H1 (cell line): Measurements from ENCODE around the gene SOX6. TPM values are rescaled to one million over a fixed set of nuclear protein-coding genes. Genes with fewer than 3 reads are reported as not detected.

Experiments
- CTCF ChIA-PET: fragments of 300-600 bp; sonication (Branson Sonifier 250); formaldehyde crosslinking; loops from one replicate; lab custom pipeline; 2021; ENCODE audit not compliant: partially characterized antibody; lab: Charles Lee
- POLR2A ChIA-PET: fragments of 300-600 bp; sonication (Branson Sonifier 250); formaldehyde crosslinking; loops from one replicate; lab custom pipeline; 2021; ENCODE audit warnings: inconsistent platforms; ENCODE audit not compliant: partially characterized antibody; lab: Charles Lee
- DNase-seq, 2 experiments: peaks; one replicate each; pipeline versions ENCODE4 v3.0.0 to v3.0.0-alpha.2; 2010 to 2022; ENCODE audit warnings: low spot score in 2 of 2, low read depth in 1 of 2, mixed read lengths in 1 of 2
- FAIRE-seq: peaks from 2 replicates; lab custom pipeline; 2011; peaks lifted over from hg19 to GRCh38; lab: Jason Lieb, UNC
- H2AFZ ChIP-seq: 2 replicates; pipeline ENCODE4 v1.8.1; 2012; ENCODE audit warnings: low read length, inconsistent platforms
- H2AK5ac ChIP-seq: 2 replicates; pipeline ENCODE4 v1.6.1; 2013; ENCODE audit warnings: low read depth, low read length
- H2BK120ac ChIP-seq: replicated peaks from 2 replicates; pipeline ENCODE3; 2013; ENCODE audit warnings: low read depth, low read length, inconsistent platforms
- H2BK12ac ChIP-seq: 2 replicates; pipeline ENCODE4 v1.6.1; 2013; ENCODE audit warnings: low read depth, low read length
- H2BK15ac ChIP-seq: 2 replicates; pipeline ENCODE4 v1.6.1; 2013; ENCODE audit warnings: low read length
- H2BK20ac ChIP-seq: 2 replicates; pipeline ENCODE4 v1.6.1; 2013; ENCODE audit warnings: low read length
- H2BK5ac ChIP-seq: 2 replicates; pipeline ENCODE4 v1.6.1; 2013; ENCODE audit warnings: low read depth, low read length
- H3K14ac ChIP-seq: 2 replicates; pipeline ENCODE4 v1.6.1; 2013; ENCODE audit warnings: inconsistent platforms; ENCODE audit not compliant: insufficient read length
- H3K18ac ChIP-seq: 2 replicates; pipeline ENCODE4 v1.6.1; 2013; ENCODE audit warnings: low read length; ENCODE audit errors: extremely low read depth
- H3K23ac ChIP-seq: 2 replicates; pipeline ENCODE4 v1.6.1; 2013; ENCODE audit warnings: inconsistent platforms; ENCODE audit not compliant: insufficient read length
- H3K23me2 ChIP-seq: 2 replicates; pipeline ENCODE4 v1.6.1; 2013; ENCODE audit warnings: low read depth, low read length
- H3K27ac ChIP-seq: 2 replicates; pipeline ENCODE4 v1.6.1; 2011; ENCODE audit warnings: low read depth, low read length, inconsistent platforms
- H3K27me3 ChIP-seq, 4 experiments: replicated peaks in 1 of 4; 1 replicate in 1 of 4; 2 replicates in 3 of 4; pipeline versions ENCODE4 v1.6.1 to v1.8.1; 2011 to 2013; ENCODE audit warnings: low read length in 3 of 4, mild to moderate bottlenecking in 3 of 4, inconsistent platforms in 2 of 4, mixed read lengths in 2 of 4, moderate library complexity in 1 of 4; ENCODE audit not compliant: control insufficient read depth in 3 of 4, insufficient read depth in 3 of 4; ENCODE audit errors: extremely low read depth in 1 of 4
- H3K36me3 ChIP-seq, 4 experiments: 2 replicates each; pipeline versions ENCODE4 v1.6.1 to v1.8.1; 2011 to 2013; ENCODE audit warnings: mild to moderate bottlenecking in 4 of 4, low read length in 3 of 4, moderate library complexity in 2 of 4, control low read depth in 1 of 4, inconsistent platforms in 1 of 4; ENCODE audit not compliant: insufficient read depth in 4 of 4, control insufficient read depth in 2 of 4
- H3K4ac ChIP-seq: replicated peaks from 2 replicates; pipeline ENCODE3; 2013; ENCODE audit warnings: low read length, low read depth, mixed read lengths, inconsistent platforms; ENCODE audit not compliant: insufficient read length
- H3K4me1 ChIP-seq, 4 experiments: replicated peaks in 1 of 4; 1 replicate in 1 of 4; 2 replicates in 3 of 4; pipeline versions ENCODE4 v1.6.1 to v1.8.1; 2011 to 2013; ENCODE audit warnings: low read length in 3 of 4, inconsistent platforms in 2 of 4, mixed read lengths in 1 of 4; ENCODE audit not compliant: insufficient read depth in 4 of 4, control insufficient read depth in 3 of 4
- H3K4me2 ChIP-seq, 2 experiments: 2 replicates each; pipeline versions ENCODE4 v1.6.1 to v1.8.1; 2011 to 2013; ENCODE audit warnings: low read depth in 2 of 2, low read length in 2 of 2, control low read depth in 1 of 2, inconsistent platforms in 1 of 2, mild to moderate bottlenecking in 1 of 2; ENCODE audit not compliant: insufficient read depth in 1 of 2
- H3K4me3 ChIP-seq, 4 experiments: fragments of 200-600, 300-600 bp in 1 of 4; sonication (generic), shearing (Covaris generic), sonication (Bioruptor Twin) in 1 of 4; 2 replicates each; pipeline versions ENCODE4 v1.5.1 to v1.8.1; 2011 to 2016; ENCODE audit warnings: low read length in 4 of 4, low read depth in 3 of 4, control low read depth in 2 of 4, inconsistent platforms in 2 of 4, mild to moderate bottlenecking in 2 of 4, mixed read lengths in 1 of 4, moderate library complexity in 1 of 4; ENCODE audit not compliant: insufficient read depth in 2 of 4; ENCODE audit errors: extremely low read depth in 1 of 4
- H3K56ac ChIP-seq: replicated peaks from 2 replicates; pipeline ENCODE3; 2013; ENCODE audit warnings: low read depth, mild to moderate bottlenecking, mixed read lengths, low read length, inconsistent platforms; ENCODE audit not compliant: insufficient read length
- H3K79me1 ChIP-seq: 2 replicates; pipeline ENCODE4 v1.6.1; 2013; ENCODE audit warnings: low read depth, low read length, control low read depth
- H3K79me2 ChIP-seq, 2 experiments: 2 replicates each; pipeline versions ENCODE4 v1.6.1 to v1.8.1; 2012 to 2013; ENCODE audit warnings: low read length in 2 of 2, mild to moderate bottlenecking in 2 of 2, inconsistent platforms in 1 of 2; ENCODE audit not compliant: insufficient read depth in 2 of 2, control insufficient read depth in 1 of 2
- H3K9ac ChIP-seq, 4 experiments: replicated peaks in 1 of 4; 1 replicate in 1 of 4; 2 replicates in 3 of 4; pipeline versions ENCODE4 v1.6.1 to v1.8.1; 2011 to 2013; ENCODE audit warnings: low read depth in 3 of 4, low read length in 3 of 4, control low read depth in 2 of 4, mild to moderate bottlenecking in 2 of 4, moderate library complexity in 2 of 4, inconsistent platforms in 1 of 4; ENCODE audit errors: extremely low read depth in 1 of 4
- H3K9me3 ChIP-seq, 2 experiments: 2 replicates each; pipeline versions ENCODE4 v1.6.1 to v1.8.1; 2012 to 2013; ENCODE audit warnings: mild to moderate bottlenecking in 2 of 2, moderate library complexity in 2 of 2, control low read depth in 1 of 2, inconsistent platforms in 1 of 2, low read depth in 1 of 2, low read length in 1 of 2, mixed read lengths in 1 of 2; ENCODE audit not compliant: insufficient read depth in 2 of 2
- H4K20me1 ChIP-seq, 2 experiments: replicated peaks in 1 of 2; 2 replicates each; pipeline versions ENCODE3 to v1.8.1; 2011 to 2013; ENCODE audit warnings: inconsistent platforms in 2 of 2, low read length in 2 of 2, mild to moderate bottlenecking in 1 of 2; ENCODE audit not compliant: insufficient read depth in 2 of 2, control insufficient read depth in 1 of 2
- H4K5ac ChIP-seq: 2 replicates; pipeline ENCODE4 v1.6.1; 2013; ENCODE audit warnings: low read length, low read depth, mixed read lengths, inconsistent platforms; ENCODE audit not compliant: insufficient read length
- H4K8ac ChIP-seq: 2 replicates; pipeline ENCODE4 v1.8.0; 2013; ENCODE audit warnings: mild to moderate bottlenecking, moderate library complexity, low read length, inconsistent platforms; ENCODE audit not compliant: insufficient read depth; ENCODE audit errors: extremely low read depth
- H4K91ac ChIP-seq: replicated peaks from 2 replicates; pipeline ENCODE3; 2013; ENCODE audit warnings: low read length, mixed read lengths, inconsistent platforms; ENCODE audit not compliant: insufficient read length
- BCL11A ChIP-seq, 2 experiments: IDR thresholded peaks; one replicate each; pipeline ENCODE4 v1.6.1; 2011; ENCODE audit warnings: low read depth in 2 of 2, low read length in 2 of 2, mild to moderate bottlenecking in 2 of 2
- CEBPB ChIP-seq: IDR thresholded peaks from 2 replicates; pipeline ENCODE4 v1.6.1; 2012; ENCODE audit warnings: low read depth, low read length
- EGR1 ChIP-seq: IDR thresholded peaks from 2 replicates; pipeline ENCODE4 v1.6.1; 2011; ENCODE audit warnings: low read depth, low read length, borderline replicate concordance
- JUND ChIP-seq: IDR thresholded peaks from 2 replicates; pipeline ENCODE4 v1.6.1; 2011; ENCODE audit warnings: mild to moderate bottlenecking, improper control_type of control experiment, low read length
- POLR2AphosphoS5 ChIP-seq: IDR thresholded peaks from 2 replicates; pipeline ENCODE4 v1.6.1; 2011; ENCODE audit warnings: low read depth, low read length
- WGBS, 2 experiments: shearing (Covaris generic) in 1 of 2; methylation state at CpG; one replicate each; pipeline versions ENCODE4 v1.1.6 to v1.1.7; 2013 to 2015; ENCODE audit warnings: low lambda C conversion rate in 2 of 2, mixed read lengths in 2 of 2, inconsistent platforms in 1 of 2, low coverage in 1 of 2, missing lambda C conversion rate in 1 of 2; ENCODE audit not compliant: insufficient replicate concordance in 2 of 2, insufficient coverage in 1 of 2, insufficient read length in 1 of 2; ENCODE audit errors: extremely low coverage in 1 of 2, missing lambda C conversion rate in 1 of 2; 5-methylcytosine and 5-hydroxymethylcytosine counted together
- polyA plus RNA-seq, 7 experiments: library from polyadenylated mRNA; depleted of rRNA in 3 of 7; stranded (reverse) in 5 of 7; unstranded in 2 of 7; fragments of >200 nt in 5 of 7; fragments of 200-250 nt in 2 of 7; gene quantifications; 1 replicate in 5 of 7; 2 replicates in 1 of 7; 4 replicates in 1 of 7; pipeline versions ENCODE4 v1.2.1 to v1.2.3, GENCODE V29; 2011 to 2013; ENCODE audit warnings: missing spikeins in 2 of 7, mixed read lengths in 2 of 7
- total RNA-seq: library from RNA; stranded (reverse); fragmentation: NEBNext Ultra II Directional; extraction: Animal tissue kit (Norgen Biotek cat#: 25700); gene quantifications from 2 replicates; pipeline ENCODE4 v1.2.1, GENCODE V29; 2021

SOX6 gene
- total and polyA plus RNA-seq, 2 of the 8 experiments (the other 6 are each of a cell fraction or from before 2014, with no cell fraction given) = 0.09 TPM; not detected in 1

DNA sequence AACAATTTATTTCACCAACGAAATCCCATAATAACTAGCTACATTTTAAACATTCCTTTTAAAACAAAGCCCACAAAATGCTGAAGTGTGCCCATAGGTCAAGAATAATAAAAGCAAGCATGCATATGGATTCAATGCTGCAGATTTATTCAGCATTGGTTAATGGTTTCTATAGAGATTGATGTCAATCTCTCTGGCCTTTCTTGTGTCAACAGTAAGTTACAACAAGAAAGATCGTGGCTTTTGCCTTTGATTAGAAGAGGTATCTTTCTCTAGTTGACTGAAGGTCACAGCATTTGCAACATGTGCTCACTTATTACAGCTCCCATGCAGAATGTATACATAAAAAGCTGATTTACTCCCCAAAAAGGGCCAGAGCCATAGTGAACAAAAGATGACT is 1.4 kb upstream of the SOX6 start:
- no peak for FAIRE-seq
- Histone ChIP-seq H3K79me1 (no peaks in the 10 kb centered on the region), H2AK5ac (no peak overlapping the region), H2AFZ (no peak overlapping the region), H3K4me2 (no peak overlapping the region), H4K91ac (no peak overlapping the region), H3K23me2 (no peaks in the 10 kb centered on the region), H2BK120ac (no peak overlapping the region), H3K23ac (no peak overlapping the region), H3K4ac (no peak overlapping the region), H3K4me1 (peaks cover 0 to 4% (median 0%) of the 10 kb centered on the region in 4 experiments; a peak in 3 of 7 replicates), H2BK15ac (no peak overlapping the region), H3K79me2 (no peaks in the 10 kb centered on the region), H3K56ac (no peak overlapping the region), H4K5ac (no peak overlapping the region), H4K8ac (no peak overlapping the region), H3K27ac (no peak overlapping the region), H3K18ac (no peak overlapping the region), H2BK5ac (no peak overlapping the region), H2BK20ac (no peak overlapping the region), H3K4me3 (no peak overlapping the region), H3K36me3 (no peaks in the 10 kb centered on the region), H4K20me1 (no peaks in the 10 kb centered on the region), H3K14ac (no peak overlapping the region), H3K27me3 (no peaks in the 10 kb centered on the region; a peak in 1 of 7 replicates), H3K9ac (no peak overlapping the region), H2BK12ac (no peak overlapping the region), H3K9me3 (no peaks in the 10 kb centered on the region)
- CTCF ChIA-PET = interaction anchor here (0.7 kb wide), 1 partner anchor 253 kb away, joined by 3 read pairs; no protein-coding TSS in a partner anchor
- 81% methylated on average over 2 of the region's 2 CpGs; no CpG with 5 or more reads in 1 of the 2 experiments for WGBS, 2 experiments
- POLR2A ChIA-PET = no interaction called here
- DNase-seq = no peak
- TF ChIP-seq EGR1 (no peak), CEBPB (no peak), JUND (no peak), POLR2AphosphoS5 (no peak), BCL11A (IDR thresholded peaks at IDR 0.05; ENCODE audit: low read depth in 2 of 2, low read length in 2 of 2) (no peak)
